ENCODE data around the gene GALNT8. TPM values are rescaled to one million over a fixed set of nuclear protein-coding genes. Genes with fewer than 3 reads are reported as not detected.

The GALNT8 gene
- total RNA-seq, 2 donors from 2014 or later: 1.9 to 4.5 TPM

DNA sequence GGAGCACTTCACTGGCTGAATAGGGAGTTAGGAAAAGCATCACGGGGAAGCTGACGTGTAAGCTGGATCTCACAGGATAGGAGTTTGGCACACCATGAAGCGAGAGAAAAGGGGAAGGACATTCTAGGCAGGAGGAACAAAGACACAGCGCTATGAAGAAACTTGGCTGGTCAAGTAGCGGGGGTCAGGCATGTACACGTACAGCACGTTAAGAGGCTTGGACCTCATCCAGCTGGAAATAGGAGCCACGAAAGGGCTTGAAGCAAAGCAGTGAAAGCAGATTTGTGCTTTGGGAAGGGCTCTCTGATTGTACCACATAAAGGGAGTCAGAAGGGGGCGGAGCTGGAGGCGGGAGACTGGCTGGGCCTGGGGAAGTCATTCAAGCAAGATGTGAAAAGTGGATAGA is 19.6 kb upstream of the GALNT8 start:
- Histone ChIP-seq H3K36me3 (no peaks in the 10 kb centered on the region), H3K4me1 (ENCODE audit: control insufficient read depth in 1 of 2, low read depth in 2 of 2) (no peaks in the 10 kb centered on the region), H3K27me3 (replicated peaks; ENCODE audit: insufficient read depth) (no peaks in the 10 kb centered on the region), H3K27ac (no peak overlapping the region), H3K4me3 (no peak overlapping the region), H3K9me3 (no peaks in the 10 kb centered on the region)
- TF ChIP-seq, protein P1, sequence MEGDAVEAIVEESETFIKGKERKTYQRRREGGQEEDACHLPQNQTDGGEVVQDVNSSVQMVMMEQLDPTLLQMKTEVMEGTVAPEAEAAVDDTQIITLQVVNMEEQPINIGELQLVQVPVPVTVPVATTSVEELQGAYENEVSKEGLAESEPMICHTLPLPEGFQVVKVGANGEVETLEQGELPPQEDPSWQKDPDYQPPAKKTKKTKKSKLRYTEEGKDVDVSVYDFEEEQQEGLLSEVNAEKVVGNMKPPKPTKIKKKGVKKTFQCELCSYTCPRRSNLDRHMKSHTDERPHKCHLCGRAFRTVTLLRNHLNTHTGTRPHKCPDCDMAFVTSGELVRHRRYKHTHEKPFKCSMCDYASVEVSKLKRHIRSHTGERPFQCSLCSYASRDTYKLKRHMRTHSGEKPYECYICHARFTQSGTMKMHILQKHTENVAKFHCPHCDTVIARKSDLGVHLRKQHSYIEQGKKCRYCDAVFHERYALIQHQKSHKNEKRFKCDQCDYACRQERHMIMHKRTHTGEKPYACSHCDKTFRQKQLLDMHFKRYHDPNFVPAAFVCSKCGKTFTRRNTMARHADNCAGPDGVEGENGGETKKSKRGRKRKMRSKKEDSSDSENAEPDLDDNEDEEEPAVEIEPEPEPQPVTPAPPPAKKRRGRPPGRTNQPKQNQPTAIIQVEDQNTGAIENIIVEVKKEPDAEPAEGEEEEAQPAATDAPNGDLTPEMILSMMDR (IDR thresholded peaks at IDR 0.05): no peak
- ATAC-seq (ENCODE audit: insufficient number of reproducible peaks, low FRiP score, low read depth) (peak; percentile 20), DNase-seq (ENCODE audit: low spot score) (no peak)

DNA sequence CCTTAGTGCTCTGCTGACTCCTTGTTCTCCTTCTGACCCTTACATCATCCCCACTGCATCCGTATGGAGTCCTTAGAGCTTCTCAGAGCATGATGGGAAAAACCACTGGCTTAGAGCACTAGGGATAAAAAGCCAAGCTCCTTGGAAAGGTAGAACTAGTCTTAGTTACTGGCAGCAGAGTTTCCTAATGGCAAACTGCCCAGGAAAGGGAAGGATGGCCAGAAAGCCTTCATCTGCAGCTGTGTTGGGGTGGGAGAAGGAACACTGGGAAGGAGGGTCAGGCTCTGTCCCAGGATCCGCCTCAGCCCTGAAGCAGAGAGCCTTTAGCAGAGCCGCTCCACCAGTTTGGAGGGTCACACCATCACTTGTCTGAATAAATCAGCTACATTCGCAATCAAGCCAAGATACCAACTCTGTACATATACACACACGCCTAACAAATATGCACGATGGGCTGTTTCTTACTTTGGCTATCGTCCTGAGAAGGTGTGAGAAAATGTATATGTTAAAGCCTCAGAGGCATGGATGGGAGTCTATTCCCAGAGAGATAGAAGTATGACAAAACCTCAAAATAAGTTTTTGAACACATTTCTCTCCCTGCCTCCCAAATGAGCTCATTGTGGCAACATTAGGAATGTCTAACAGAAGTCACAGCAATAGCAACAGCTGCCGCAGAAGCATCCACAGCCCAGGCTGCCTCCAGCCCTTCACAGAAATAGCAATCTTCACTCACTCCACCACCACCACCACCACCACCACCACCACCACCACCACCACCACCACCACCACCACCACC is 18.6 kb upstream of the GALNT8 start:
- ATAC-seq (ENCODE audit: insufficient number of reproducible peaks, low FRiP score, low read depth): no peak

DNA sequence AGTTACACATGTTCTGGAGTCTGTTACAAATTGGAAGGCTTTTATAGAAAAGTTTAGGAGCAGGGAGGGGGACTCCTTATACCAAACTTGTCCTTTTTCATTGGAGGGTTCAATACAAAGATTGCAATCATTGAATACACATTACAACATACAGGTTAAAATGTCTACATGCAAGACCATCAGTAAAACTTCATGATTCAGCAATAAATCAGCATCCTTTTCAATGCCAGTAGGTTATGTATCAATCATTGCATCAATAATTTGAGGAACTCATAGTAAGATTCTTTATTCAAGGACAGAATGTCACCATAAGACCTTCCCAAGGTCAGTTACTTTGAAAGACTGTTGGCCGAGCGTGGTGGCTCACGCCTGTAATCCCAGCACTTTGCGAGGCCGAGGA is 16.5 kb upstream of the GALNT8 start:
- no peak overlapping the region for H3K4me3 ChIP-seq
- H3K9me3 ChIP-seq: no peaks in the 10 kb centered on the region
- no peaks in the 10 kb centered on the region for H3K36me3 ChIP-seq
- H3K4me1 ChIP-seq (ENCODE audit: control insufficient read depth in 1 of 2, low read depth in 2 of 2): no peaks in the 10 kb centered on the region
- ATAC-seq (ENCODE audit: insufficient number of reproducible peaks, low FRiP score, low read depth) (no peak), DNase-seq (ENCODE audit: low spot score) (no peak)
- TF ChIP-seq, protein P1 (IDR thresholded peaks at IDR 0.05): no peak
- peaks cover 3% of the 10 kb centered on the region for H3K27me3 ChIP-seq (replicated peaks; ENCODE audit: insufficient read depth)
- H3K27ac ChIP-seq: no peak overlapping the region

More for the DNA sequence above, 18.6 kb upstream of the GALNT8 start:
- DNase-seq (ENCODE audit: low spot score): no peak
- Histone ChIP-seq H3K27ac (no peak overlapping the region), H3K27me3 (replicated peaks; ENCODE audit: insufficient read depth) (peaks cover 3% of the 10 kb centered on the region), H3K4me1 (ENCODE audit: control insufficient read depth in 1 of 2, low read depth in 2 of 2) (no peaks in the 10 kb centered on the region), H3K36me3 (no peaks in the 10 kb centered on the region), H3K9me3 (no peaks in the 10 kb centered on the region), H3K4me3 (no peak overlapping the region)
- TF ChIP-seq, protein P1 (IDR thresholded peaks at IDR 0.05): no peak

DNA sequence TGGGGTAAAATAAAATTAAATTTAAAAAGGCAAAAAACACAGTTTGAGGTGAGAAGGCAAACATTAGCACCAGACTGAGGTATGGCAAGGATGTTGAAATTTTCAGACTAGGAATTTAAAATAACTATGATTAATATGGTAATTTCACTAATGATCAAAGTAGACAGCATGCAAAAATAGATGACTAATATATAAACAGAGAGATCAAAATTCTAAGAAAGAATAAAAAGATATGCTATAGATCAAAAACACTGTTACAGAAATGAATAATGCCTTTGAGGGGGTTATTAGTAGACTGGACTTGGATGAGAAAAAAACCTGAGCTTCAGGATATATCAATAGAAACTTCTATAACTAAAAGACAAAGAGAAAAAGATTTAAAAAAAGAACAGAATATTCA is 14.4 kb upstream of the GALNT8 start:
- Histone ChIP-seq H3K27ac (no peak overlapping the region), H3K4me3 (no peak overlapping the region), H3K4me1 (ENCODE audit: control insufficient read depth in 1 of 2, low read depth in 2 of 2) (no peaks in the 10 kb centered on the region), H3K9me3 (no peaks in the 10 kb centered on the region), H3K27me3 (replicated peaks; ENCODE audit: insufficient read depth) (peaks cover 3% of the 10 kb centered on the region), H3K36me3 (no peaks in the 10 kb centered on the region)
- DNase-seq (ENCODE audit: low spot score) (no peak), ATAC-seq (ENCODE audit: insufficient number of reproducible peaks, low FRiP score, low read depth) (no peak)
- TF ChIP-seq, protein P1 (IDR thresholded peaks at IDR 0.05): no peak

DNA sequence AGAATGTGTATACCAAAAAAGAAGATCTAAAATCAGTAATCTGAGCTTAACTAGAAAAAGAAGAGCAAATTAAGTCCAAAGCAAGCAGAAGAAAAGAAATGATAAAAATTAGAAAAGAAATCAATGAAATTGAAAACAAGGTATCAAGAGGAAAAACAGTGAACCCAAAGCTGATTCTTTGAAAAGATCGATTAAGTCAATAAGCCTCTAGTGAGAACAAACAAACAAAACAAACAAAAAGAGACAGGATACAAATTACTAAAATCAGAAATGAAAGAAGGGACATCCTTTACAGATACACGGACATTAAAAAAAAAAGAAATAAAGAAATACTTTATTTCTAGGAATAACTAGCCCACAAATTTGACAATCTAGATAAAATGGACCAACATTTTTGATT is 12.9 kb upstream of the GALNT8 start:
- no peak overlapping the region for H3K27ac ChIP-seq
- H3K27me3 ChIP-seq (replicated peaks; ENCODE audit: insufficient read depth): peaks cover 3% of the 10 kb centered on the region
- no peaks in the 10 kb centered on the region for H3K36me3 ChIP-seq
- TF ChIP-seq, protein P1 (IDR thresholded peaks at IDR 0.05): no peak
- H3K4me1 ChIP-seq (ENCODE audit: control insufficient read depth in 1 of 2, low read depth in 2 of 2): no peaks in the 10 kb centered on the region
- no peak overlapping the region for H3K4me3 ChIP-seq
- DNase-seq (ENCODE audit: low spot score) (no peak), ATAC-seq (ENCODE audit: insufficient number of reproducible peaks, low FRiP score, low read depth) (no peak)
- no peaks in the 10 kb centered on the region for H3K9me3 ChIP-seq
